Spleen (tissue), 7 donors: ENCODE results near the gene ITPKC.

Experiments
- CTCF ChIP-seq, 11 experiments: fragments of 200-600 bp in 7 of 11; fragments of 450-650 bp in 4 of 11; sonication (generic) in 4 of 11; IDR thresholded peaks in 8 of 11; conservative IDR thresholded peaks in 3 of 11; 1 replicate in 7 of 11; 2 replicates in 4 of 11; pipeline versions ENCODE4 v1.4.0 to v1.8.0; 2016 to 2021; ENCODE audit warnings: antibody characterized with exemption in 11 of 11, inconsistent platforms in 4 of 11, mild to moderate bottlenecking in 1 of 11
- POLR2A ChIP-seq, 3 donors: fragments of 450-650 bp; IDR thresholded peaks; one replicate each; pipeline ENCODE4 v1.5.1; 2017; ENCODE audit warnings: antibody characterized with exemption in 3 of 3, mild to moderate bottlenecking in 1 of 3
- POLR2AphosphoS5 ChIP-seq, 3 donors: sonication (generic); formaldehyde crosslinking; IDR thresholded peaks; one replicate each; pipeline ENCODE4 v1.5.1; 2017; ENCODE audit warnings: antibody characterized with exemption in 3 of 3
- donor health status: DM: no; HTN: no; CAD: no; lungs with moderate emphysema.
- donor health status: DM: no; HTN: no; CAD: no.
- donor health status: DM: no; HTN: no; CAD: no.

GRCh38 chr19:40672038-40672437, 44.9 kb upstream of the ITPKC start:
- TF ChIP-seq CTCF (IDR thresholded peaks at IDR 0.05 in 8 of 11, conservative IDR thresholded peaks at IDR 0.05 in 3 of 11) (no peak), POLR2A (IDR thresholded peaks at IDR 0.05) (no peak), POLR2AphosphoS5 (IDR thresholded peaks at IDR 0.05) (no peak)
